ENCODE data around the gene DYRK3. TPM values are rescaled to one million over a fixed set of nuclear protein-coding genes. Genes with fewer than 3 reads are reported as not detected.

The DYRK3 gene
- total RNA-seq, 1 donor from 2014 or later: 1.7 TPM

GRCh38 chr1:206676499-206676898 is 41.2 kb downstream of the DYRK3 start:
- Mint-ChIP-seq H3K27ac (ENCODE audit: unreplicated experiment) (no peak overlapping the region), H3K4me1 (ENCODE audit: unreplicated experiment) (peaks cover 17% of the 10 kb centered on the region), H3K27me3 (ENCODE audit: unreplicated experiment) (peaks cover 18% of the 10 kb centered on the region), H3K9me3 (ENCODE audit: unreplicated experiment) (no peaks in the 10 kb centered on the region), H3K36me3 (ENCODE audit: unreplicated experiment) (peaks cover 2% of the 10 kb centered on the region), H3K4me3 (ENCODE audit: unreplicated experiment) (no peak overlapping the region)
- no peak for TF ChIP-seq CTCF (IDR thresholded peaks at IDR 0.05)
- DNase-seq (ENCODE audit: extremely low spot score, unreplicated experiment): no peak

GRCh38 chr1:206678490-206678889 is 43.2 kb downstream of the DYRK3 start:
- H3K4me3 Mint-ChIP-seq (ENCODE audit: unreplicated experiment): no peak overlapping the region
- H3K36me3 Mint-ChIP-seq (ENCODE audit: unreplicated experiment): peaks cover 2% of the 10 kb centered on the region
- H3K9me3 Mint-ChIP-seq (ENCODE audit: unreplicated experiment): no peaks in the 10 kb centered on the region
- no peak overlapping the region for H3K27ac Mint-ChIP-seq (ENCODE audit: unreplicated experiment)
- H3K27me3 Mint-ChIP-seq (ENCODE audit: unreplicated experiment): peaks cover 30% of the 10 kb centered on the region
- no peak for TF ChIP-seq CTCF (IDR thresholded peaks at IDR 0.05)
- no peak for DNase-seq (ENCODE audit: extremely low spot score, unreplicated experiment)
- H3K4me1 Mint-ChIP-seq (ENCODE audit: unreplicated experiment): peaks cover 17% of the 10 kb centered on the region

DNA sequence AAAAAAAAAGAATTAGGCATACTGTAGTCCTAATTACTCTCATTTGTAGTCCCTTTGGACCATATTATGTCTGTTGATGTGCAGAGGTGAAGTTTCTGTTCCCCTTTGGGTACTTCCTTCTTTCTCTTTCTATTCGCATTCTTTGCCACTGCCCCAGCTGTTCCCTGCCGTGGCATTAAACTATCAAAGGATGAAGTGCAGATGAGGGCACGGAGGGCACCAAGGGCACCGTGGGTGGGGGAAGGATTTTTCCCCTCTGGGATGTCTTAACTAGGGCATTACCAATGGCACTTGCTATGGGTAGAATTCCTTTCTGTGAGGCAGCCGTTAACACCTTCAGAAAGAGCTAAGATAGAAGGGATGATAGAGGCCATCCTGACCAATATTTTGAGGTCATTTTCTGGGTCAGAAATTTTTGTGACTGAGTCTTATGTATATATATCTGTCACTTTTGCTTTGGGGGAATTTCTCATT is 44.4 kb downstream of the DYRK3 start:
- Mint-ChIP-seq H3K27me3 (ENCODE audit: unreplicated experiment) (peaks cover 37% of the 10 kb centered on the region), H3K36me3 (ENCODE audit: unreplicated experiment) (peaks cover 2% of the 10 kb centered on the region), H3K9me3 (ENCODE audit: unreplicated experiment) (no peaks in the 10 kb centered on the region), H3K27ac (ENCODE audit: unreplicated experiment) (no peak overlapping the region), H3K4me3 (ENCODE audit: unreplicated experiment) (no peak overlapping the region), H3K4me1 (ENCODE audit: unreplicated experiment) (peaks cover 16% of the 10 kb centered on the region)
- DNase-seq (ENCODE audit: extremely low spot score, unreplicated experiment): no peak
- no peak for TF ChIP-seq CTCF (IDR thresholded peaks at IDR 0.05)

- Mint-ChIP-seq H3K27me3 (ENCODE audit: unreplicated experiment) (peaks cover 37% of the 10 kb centered on the region), H3K4me1 (ENCODE audit: unreplicated experiment) (peaks cover 11% of the 10 kb centered on the region), H3K27ac (ENCODE audit: unreplicated experiment) (no peak overlapping the region), H3K36me3 (ENCODE audit: unreplicated experiment) (peaks cover 2% of the 10 kb centered on the region), H3K4me3 (ENCODE audit: unreplicated experiment) (no peak overlapping the region), H3K9me3 (ENCODE audit: unreplicated experiment) (no peaks in the 10 kb centered on the region)
- no peak for DNase-seq (ENCODE audit: extremely low spot score, unreplicated experiment)
- TF ChIP-seq CTCF (IDR thresholded peaks at IDR 0.05): no peak
Measured at GRCh38 chr1:206680279-206680678, 44.9 kb downstream of the DYRK3 start.

DNA sequence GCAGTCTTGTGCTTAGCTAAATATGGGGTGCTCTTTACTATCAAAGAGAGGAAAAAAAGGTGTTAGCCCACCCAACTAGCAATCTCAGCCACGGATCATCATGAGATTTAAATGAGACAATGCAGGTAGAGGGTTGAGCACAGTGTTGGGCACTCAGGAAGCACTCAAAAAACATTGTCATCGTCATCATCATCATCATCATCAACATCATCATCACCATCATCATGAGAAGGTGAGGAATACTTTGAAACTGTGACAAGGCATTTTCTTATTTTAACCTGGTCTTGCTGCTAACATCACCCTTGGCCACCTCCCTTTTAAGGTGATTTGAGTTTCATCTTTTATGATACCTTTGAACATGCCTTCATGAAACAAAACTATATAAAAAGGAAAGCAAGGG is 46.0 kb downstream of the DYRK3 start:
- Mint-ChIP-seq H3K9me3 (ENCODE audit: unreplicated experiment) (no peaks in the 10 kb centered on the region), H3K4me3 (ENCODE audit: unreplicated experiment) (no peak overlapping the region), H3K4me1 (ENCODE audit: unreplicated experiment) (peaks cover 7% of the 10 kb centered on the region), H3K27ac (ENCODE audit: unreplicated experiment) (no peak overlapping the region), H3K36me3 (ENCODE audit: unreplicated experiment) (peaks cover 2% of the 10 kb centered on the region), H3K27me3 (ENCODE audit: unreplicated experiment) (peaks cover 37% of the 10 kb centered on the region)
- no peak for DNase-seq (ENCODE audit: extremely low spot score, unreplicated experiment)
- no peak for TF ChIP-seq CTCF (IDR thresholded peaks at IDR 0.05)

Data from osteocyte (in vitro differentiated cells).